Duodenal mucosa (tissue), 2 donors: ENCODE data around the gene EMC8.
"Not testable (repeated sequence)": the region's sequence is repeated elsewhere in the genome, so short reads cannot be mapped to it uniquely, and the experiment has no call there.

Experiments
- H3K27ac ChIP-seq: one replicate; pipeline ENCODE4 v1.7.0; 2013; ENCODE audit warnings: low read depth, low read length
- H3K27me3 ChIP-seq, 2 donors: one replicate each; pipeline ENCODE4 v1.7.0; 2013; ENCODE audit warnings: low read length in 2 of 2, control low read depth in 1 of 2; ENCODE audit not compliant: insufficient read depth in 2 of 2, control insufficient read depth in 1 of 2
- H3K36me3 ChIP-seq, 2 donors: one replicate each; pipeline ENCODE4 v1.7.0; 2013; ENCODE audit warnings: low read length in 2 of 2, control low read depth in 1 of 2; ENCODE audit not compliant: insufficient read depth in 2 of 2, control insufficient read depth in 1 of 2
- H3K4me1 ChIP-seq, 2 donors: one replicate each; pipeline ENCODE4 v1.7.0; 2013; ENCODE audit warnings: low read length in 2 of 2, control low read depth in 1 of 2; ENCODE audit not compliant: insufficient read depth in 2 of 2, control insufficient read depth in 1 of 2
- H3K4me3 ChIP-seq, 2 donors: one replicate each; pipeline ENCODE4 v1.7.0; 2013; ENCODE audit warnings: low read length in 2 of 2, low read depth in 1 of 2
- H3K9ac ChIP-seq, 2 donors: one replicate each; pipeline ENCODE4 v1.7.0; 2013; ENCODE audit warnings: low read length in 2 of 2, low read depth in 1 of 2
- H3K9me3 ChIP-seq, 2 donors: one replicate each; pipeline ENCODE4 v1.7.0; 2013; ENCODE audit warnings: low read length in 2 of 2, control low read depth in 1 of 2; ENCODE audit not compliant: control insufficient read depth in 1 of 2

EMC8 gene

GRCh38 chr16:85842848-85843247 lies 43.5 kb upstream of the EMC8 start:
- H3K9ac ChIP-seq: no peak overlapping the region
- H3K4me1 ChIP-seq: peaks cover 0 to 9% of the 10 kb centered on the region in 2 donors
- no peak overlapping the region for H3K27ac ChIP-seq
- no peaks in the 10 kb centered on the region for H3K36me3 ChIP-seq
- no peaks in the 10 kb centered on the region for H3K27me3 ChIP-seq
- no peak overlapping the region for H3K4me3 ChIP-seq
- no peaks in the 10 kb centered on the region for H3K9me3 ChIP-seq

GRCh38 chr16:85842435-85842834 lies 43.1 kb upstream of the EMC8 start:
- Histone ChIP-seq H3K36me3 (no peaks in the 10 kb centered on the region), H3K4me3 (no peak overlapping the region), H3K4me1 (peaks cover 0 to 4% of the 10 kb centered on the region in 2 donors), H3K27me3 (no peaks in the 10 kb centered on the region), H3K27ac (no peak overlapping the region), H3K9me3 (no peaks in the 10 kb centered on the region), H3K9ac (no peak overlapping the region)

GRCh38 chr16:85840801-85841200 lies 41.5 kb upstream of the EMC8 start:
- no peaks in the 10 kb centered on the region for H3K9me3 ChIP-seq
- H3K4me1 ChIP-seq: peaks cover 0 to 4% of the 10 kb centered on the region in 2 donors
- H3K9ac ChIP-seq: no peak overlapping the region
- H3K27me3 ChIP-seq: peaks cover 0 to 6% of the 10 kb centered on the region in 2 donors
- H3K4me3 ChIP-seq: no peak overlapping the region
- H3K36me3 ChIP-seq: no peaks in the 10 kb centered on the region
- H3K27ac ChIP-seq: no peak overlapping the region

- H3K36me3 ChIP-seq: no peaks in the 10 kb centered on the region
- H3K9me3 ChIP-seq: no peaks in the 10 kb centered on the region
- H3K4me3 ChIP-seq: no peak overlapping the region
- peaks cover 0 to 6% of the 10 kb centered on the region in 2 donors for H3K27me3 ChIP-seq
- H3K27ac ChIP-seq: no peak overlapping the region
- peaks cover 0 to 4% of the 10 kb centered on the region in 2 donors for H3K4me1 ChIP-seq
- no peak overlapping the region for H3K9ac ChIP-seq
Observed at GRCh38 chr16:85840395-85840794, 41.1 kb upstream of the EMC8 start.

GRCh38 chr16:85839681-85840240 lies 40.4 kb upstream of the EMC8 start:
- peaks cover 0 to 3% of the 10 kb centered on the region in 2 donors for H3K4me1 ChIP-seq
- H3K36me3 ChIP-seq: no peaks in the 10 kb centered on the region
- no peak overlapping the region for H3K9ac ChIP-seq
- no peak overlapping the region for H3K4me3 ChIP-seq
- no peak overlapping the region for H3K27ac ChIP-seq
- H3K9me3 ChIP-seq: no peaks in the 10 kb centered on the region
- peaks cover 0 to 6% of the 10 kb centered on the region in 2 donors for H3K27me3 ChIP-seq

- H3K4me3 ChIP-seq: no peak overlapping the region
- H3K27ac ChIP-seq: no peak overlapping the region
- no peak overlapping the region for H3K9ac ChIP-seq
- no peaks in the 10 kb centered on the region for H3K9me3 ChIP-seq
- H3K36me3 ChIP-seq: no peaks in the 10 kb centered on the region
- no peaks in the 10 kb centered on the region for H3K4me1 ChIP-seq
- peaks cover 0 to 6% of the 10 kb centered on the region in 2 donors for H3K27me3 ChIP-seq
Observed at GRCh38 chr16:85838876-85839585, 39.7 kb upstream of the EMC8 start.

- no peak overlapping the region for H3K4me3 ChIP-seq
- H3K36me3 ChIP-seq: no peaks in the 10 kb centered on the region
- no peak overlapping the region for H3K9ac ChIP-seq
- H3K27me3 ChIP-seq: peaks cover 0 to 6% of the 10 kb centered on the region in 2 donors
- no peak overlapping the region for H3K27ac ChIP-seq
- H3K9me3 ChIP-seq: no peaks in the 10 kb centered on the region
- H3K4me1 ChIP-seq: no peaks in the 10 kb centered on the region
Observed at GRCh38 chr16:85838381-85838780, 39.0 kb upstream of the EMC8 start.

GRCh38 chr16:85837654-85838053 lies 38.3 kb upstream of the EMC8 start:
- H3K9ac ChIP-seq, H3K36me3 ChIP-seq, H3K4me1 ChIP-seq, H3K9me3 ChIP-seq, H3K27ac ChIP-seq, H3K4me3 ChIP-seq: not testable (repeated sequence)
- peaks cover 0 to 11% of the 10 kb centered on the region in 2 donors for H3K27me3 ChIP-seq

GRCh38 chr16:85836706-85837582 lies 37.6 kb upstream of the EMC8 start:
- H3K27ac ChIP-seq: no peak overlapping the region
- peaks cover 0 to 11% of the 10 kb centered on the region in 2 donors for H3K27me3 ChIP-seq

More at GRCh38 chr16:85836706-85837582, 37.6 kb upstream of the EMC8 start:
- Histone ChIP-seq H3K9ac (no peak overlapping the region), H3K4me3 (no peak overlapping the region), H3K9me3 (no peaks in the 10 kb centered on the region), H3K4me1 (no peaks in the 10 kb centered on the region), H3K36me3 (no peaks in the 10 kb centered on the region)
